ENCODE data around the gene TRDMT1.

TRDMT1 gene

GRCh38 chr10:17200912-17201793 lies at the start of gene TRDMT1:
TRDMT1 (minus strand) TSS chr10:17201672; CDS start chr10:17201634, 38 bp downstream.
- Mint-ChIP-seq H3K27ac (peak within 1 kb of the TSS; percentile 98), H3K27me3 (no peaks in the 10 kb centered on the region), H3K4me1 (ENCODE audit: low read depth) (peaks cover 45% of the 10 kb centered on the region), H3K9me3 (ENCODE audit: low read depth) (no peaks in the 10 kb centered on the region), H3K4me3 (peak within 1 kb of the TSS; percentile 93), H3K36me3 (peaks cover 2% of the 10 kb centered on the region)

GRCh38 chr10:17250736-17251135 lies 49.3 kb upstream of the TRDMT1 start:
- H3K27me3 Mint-ChIP-seq: no peaks in the 10 kb centered on the region
- peaks cover 4% of the 10 kb centered on the region for H3K36me3 Mint-ChIP-seq
- no peak overlapping the region for H3K27ac Mint-ChIP-seq
- H3K9me3 Mint-ChIP-seq (ENCODE audit: low read depth): no peaks in the 10 kb centered on the region
- no peak overlapping the region for H3K4me3 Mint-ChIP-seq
- no peaks in the 10 kb centered on the region for H3K4me1 Mint-ChIP-seq (ENCODE audit: low read depth)

GRCh38 chr10:17249820-17250219 lies 48.3 kb upstream of the TRDMT1 start:
- H3K27me3 Mint-ChIP-seq: no peaks in the 10 kb centered on the region
- H3K27ac Mint-ChIP-seq: no peak overlapping the region
- H3K9me3 Mint-ChIP-seq (ENCODE audit: low read depth): no peaks in the 10 kb centered on the region
- peaks cover 4% of the 10 kb centered on the region for H3K36me3 Mint-ChIP-seq
- H3K4me3 Mint-ChIP-seq: no peak overlapping the region
- no peaks in the 10 kb centered on the region for H3K4me1 Mint-ChIP-seq (ENCODE audit: low read depth)

GRCh38 chr10:17248964-17249363 lies 47.5 kb upstream of the TRDMT1 start:
- Mint-ChIP-seq H3K27ac (no peak overlapping the region), H3K36me3 (peaks cover 4% of the 10 kb centered on the region)

GRCh38 chr10:17247210-17247609 lies 45.7 kb upstream of the TRDMT1 start:
- no peaks in the 10 kb centered on the region for H3K9me3 Mint-ChIP-seq (ENCODE audit: low read depth)
- H3K4me3 Mint-ChIP-seq: no peak overlapping the region

More at GRCh38 chr10:17248964-17249363, 47.5 kb upstream of the TRDMT1 start:
- H3K27me3 Mint-ChIP-seq: no peaks in the 10 kb centered on the region
- H3K4me1 Mint-ChIP-seq (ENCODE audit: low read depth): no peaks in the 10 kb centered on the region
- H3K4me3 Mint-ChIP-seq: no peak overlapping the region
- no peaks in the 10 kb centered on the region for H3K9me3 Mint-ChIP-seq (ENCODE audit: low read depth)

GRCh38 chr10:17244700-17245365 lies 43.4 kb upstream of the TRDMT1 start:
- no peaks in the 10 kb centered on the region for H3K9me3 Mint-ChIP-seq (ENCODE audit: low read depth)
- no peak overlapping the region for H3K27ac Mint-ChIP-seq
- peaks cover 4% of the 10 kb centered on the region for H3K36me3 Mint-ChIP-seq
- H3K27me3 Mint-ChIP-seq: no peaks in the 10 kb centered on the region
- peaks cover 17% of the 10 kb centered on the region for H3K4me1 Mint-ChIP-seq (ENCODE audit: low read depth)
- H3K4me3 Mint-ChIP-seq: no peak overlapping the region

More at GRCh38 chr10:17247210-17247609, 45.7 kb upstream of the TRDMT1 start:
- Mint-ChIP-seq H3K36me3 (peaks cover 4% of the 10 kb centered on the region), H3K4me1 (ENCODE audit: low read depth) (peaks cover 4% of the 10 kb centered on the region), H3K27me3 (no peaks in the 10 kb centered on the region), H3K27ac (no peak overlapping the region)

- Mint-ChIP-seq H3K4me3 (no peak overlapping the region), H3K27me3 (no peaks in the 10 kb centered on the region), H3K9me3 (ENCODE audit: low read depth) (no peaks in the 10 kb centered on the region), H3K27ac (peak overlapping the region; percentile 61), H3K4me1 (ENCODE audit: low read depth) (peaks cover 20% of the 10 kb centered on the region), H3K36me3 (no peaks in the 10 kb centered on the region)
These were observed 40.3 kb upstream of the TRDMT1 start for GRCh38 chr10:17241611-17242333.

GRCh38 chr10:17240616-17241015 lies 39.1 kb upstream of the TRDMT1 start:
- Mint-ChIP-seq H3K36me3 (no peaks in the 10 kb centered on the region), H3K27me3 (no peaks in the 10 kb centered on the region), H3K4me3 (no peak overlapping the region), H3K4me1 (ENCODE audit: low read depth) (peaks cover 31% of the 10 kb centered on the region), H3K9me3 (ENCODE audit: low read depth) (no peaks in the 10 kb centered on the region), H3K27ac (no peak overlapping the region)

- no peak overlapping the region for H3K4me3 Mint-ChIP-seq
- peak overlapping the region; percentile 73 for H3K27ac Mint-ChIP-seq
- peaks cover 35% of the 10 kb centered on the region for H3K4me1 Mint-ChIP-seq (ENCODE audit: low read depth)
- no peaks in the 10 kb centered on the region for H3K27me3 Mint-ChIP-seq
- H3K9me3 Mint-ChIP-seq (ENCODE audit: low read depth): no peaks in the 10 kb centered on the region
- H3K36me3 Mint-ChIP-seq: no peaks in the 10 kb centered on the region
These were observed 38.6 kb upstream of the TRDMT1 start for GRCh38 chr10:17240096-17240495.

GRCh38 chr10:17239345-17240085 lies 38.0 kb upstream of the TRDMT1 start:
- no peaks in the 10 kb centered on the region for H3K9me3 Mint-ChIP-seq (ENCODE audit: low read depth)
- peaks cover 41% of the 10 kb centered on the region for H3K4me1 Mint-ChIP-seq (ENCODE audit: low read depth)
- no peak overlapping the region for H3K4me3 Mint-ChIP-seq
- H3K27ac Mint-ChIP-seq: peak overlapping the region; percentile 73
- H3K27me3 Mint-ChIP-seq: no peaks in the 10 kb centered on the region
- H3K36me3 Mint-ChIP-seq: no peaks in the 10 kb centered on the region

GRCh38 chr10:17238445-17239291 lies 37.2 kb upstream of the TRDMT1 start:
- Mint-ChIP-seq H3K4me3 (no peak overlapping the region), H3K9me3 (ENCODE audit: low read depth) (no peaks in the 10 kb centered on the region), H3K36me3 (peaks cover 2% of the 10 kb centered on the region), H3K4me1 (ENCODE audit: low read depth) (peaks cover 47% of the 10 kb centered on the region), H3K27ac (peak overlapping the region; percentile 55), H3K27me3 (no peaks in the 10 kb centered on the region)

GRCh38 chr10:17237915-17238444 lies 36.5 kb upstream of the TRDMT1 start:
- no peaks in the 10 kb centered on the region for H3K27me3 Mint-ChIP-seq
- no peak overlapping the region for H3K4me3 Mint-ChIP-seq
- peaks cover 52% of the 10 kb centered on the region for H3K4me1 Mint-ChIP-seq (ENCODE audit: low read depth)
- H3K27ac Mint-ChIP-seq: peak overlapping the region; percentile 36
- peaks cover 2% of the 10 kb centered on the region for H3K36me3 Mint-ChIP-seq
- no peaks in the 10 kb centered on the region for H3K9me3 Mint-ChIP-seq (ENCODE audit: low read depth)

GRCh38 chr10:17237149-17237527 lies 35.7 kb upstream of the TRDMT1 start:
- Mint-ChIP-seq H3K9me3 (ENCODE audit: low read depth) (no peaks in the 10 kb centered on the region), H3K27me3 (no peaks in the 10 kb centered on the region), H3K36me3 (peaks cover 8% of the 10 kb centered on the region), H3K4me3 (no peak overlapping the region), H3K27ac (no peak overlapping the region), H3K4me1 (ENCODE audit: low read depth) (peaks cover 55% of the 10 kb centered on the region)

Data from activated naive CD8-positive, alpha-beta T cell (primary cell).